GM12878 (cell line): Measurements from ENCODE around the gene TRIM71. TPM values are rescaled to one million over a fixed set of nuclear protein-coding genes. Genes with fewer than 3 reads are reported as not detected.

Source experiments
- ATAC-seq: fragments of 200-7000 bp; cut with Tn5 transposase; 3 replicates; pipeline ENCODE4 v1.9.1; 2020; ENCODE audit warnings: mild to moderate bottlenecking, moderate library complexity
- BruUV-seq: library from RNA; stranded (reverse); fragments of 400-500 nt; replicated peaks from 2 replicates; lab custom pipeline; 2021; lab: Mats Ljungman, UMichigan
- CTCF ChIA-PET: fragments of 300-600 bp; sonication (Branson Sonifier 250); formaldehyde crosslinking; extraction: SDS; loops from one replicate; lab custom pipeline; 2021; ENCODE audit warnings: inconsistent platforms; lab: Yijun Ruan, JAX
- POLR2A ChIA-PET: fragments of 350-600 bp; formaldehyde crosslinking; extraction: SDS; loops from one replicate; lab custom pipeline; 2021; ENCODE audit warnings: inconsistent platforms; lab: Charles Lee
- RAD21 ChIA-PET: fragments of 300-600 bp; sonication (Branson Sonifier 250); formaldehyde crosslinking; loops from one replicate; lab custom pipeline; 2023; ENCODE audit warnings: antibody characterized with exemption; ENCODE audit not compliant: unreplicated experiment; lab: Charles Lee
- SMC1A ChIA-PET: fragments of 300-600 bp; sonication (Branson Sonifier 250); formaldehyde crosslinking; loops from one replicate; lab custom pipeline; 2023; ENCODE audit not compliant: unreplicated experiment, uncharacterized antibody; lab: Charles Lee
- DNase-seq: peaks from one replicate; pipeline ENCODE4 v3.0.0-alpha.2; 2011; ENCODE audit warnings: low read depth, low spot score
- FAIRE-seq: peaks from 3 replicates; lab custom pipeline; 2011; peaks lifted over from hg19 to GRCh38; lab: Jason Lieb, UNC
- H2AFZ ChIP-seq: 2 replicates; pipeline ENCODE4 v1.6.0; 2011; ENCODE audit warnings: low read depth, low read length, control low read depth; ENCODE audit not compliant: control insufficient read depth
- H3K27ac ChIP-seq: 2 replicates; pipeline ENCODE4 v1.5.1; 2011; ENCODE audit warnings: control low read depth; ENCODE audit not compliant: control insufficient read depth, insufficient read depth
- H3K27me3 ChIP-seq, 2 experiments: replicated peaks in 1 of 2; 2 replicates each; pipeline versions ENCODE4 v1.6.0 to v1.6.1; 2011; ENCODE audit warnings: low read length in 1 of 2; ENCODE audit not compliant: control insufficient read depth in 2 of 2, insufficient read depth in 2 of 2
- H3K36me3 ChIP-seq, 2 experiments: 2 replicates each; pipeline ENCODE4 v1.5.1; 2011; ENCODE audit warnings: low read length in 1 of 2; ENCODE audit not compliant: control insufficient read depth in 2 of 2, insufficient read depth in 2 of 2
- H3K4me1 ChIP-seq: 2 replicates; pipeline ENCODE4 v1.6.1; 2011; ENCODE audit warnings: mild to moderate bottlenecking, low read length, moderate library complexity, mixed read lengths; ENCODE audit not compliant: control insufficient read depth, insufficient read depth
- H3K4me2 ChIP-seq: 2 replicates; pipeline ENCODE4 v1.6.0; 2011; ENCODE audit warnings: control low read depth; ENCODE audit not compliant: control insufficient read depth, insufficient read depth
- H3K4me3 ChIP-seq: fragments of 200-600 bp; sonication (generic); 2 replicates; pipeline ENCODE4 v1.5.1; 2016
- H3K79me2 ChIP-seq: 2 replicates; pipeline ENCODE4 v1.6.0; 2011; ENCODE audit warnings: low read length; ENCODE audit not compliant: control insufficient read depth, insufficient read depth
- H3K9ac ChIP-seq: 2 replicates; pipeline ENCODE4 v1.8.0; 2011; ENCODE audit warnings: low read length, control low read depth, mixed read lengths; ENCODE audit not compliant: control insufficient read depth, insufficient read depth
- H3K9me3 ChIP-seq: replicated peaks from 3 replicates; pipeline ENCODE4 v1.5.1; 2011; ENCODE audit warnings: mild to moderate bottlenecking, low read length; ENCODE audit not compliant: control insufficient read depth, insufficient read depth
- H4K20me1 ChIP-seq: 2 replicates; pipeline ENCODE4 v1.6.0; 2011; ENCODE audit not compliant: control insufficient read depth, insufficient read depth
- CBX5 ChIP-seq: sonication (generic); IDR thresholded peaks from 2 replicates; pipeline ENCODE4 v1.6.1; 2016; ENCODE audit warnings: low read depth, moderate library complexity, mild to moderate bottlenecking, inconsistent platforms
- CREB1 ChIP-seq: IDR thresholded peaks from 2 replicates; pipeline ENCODE4 v1.6.1; 2012; ENCODE audit warnings: low read depth, mild to moderate bottlenecking, inconsistent platforms
- GATAD2B ChIP-seq: fragments of 450-650 bp; conservative IDR thresholded peaks from 2 replicates; pipeline ENCODE4 v1.6.1; 2017; ENCODE audit warnings: low read depth, mild to moderate bottlenecking, moderate library complexity
- IKZF1 ChIP-seq: fragments of 450-650 bp; conservative IDR thresholded peaks from 2 replicates; pipeline ENCODE4 v1.6.1; 2017; ENCODE audit warnings: antibody characterized with exemption, mild to moderate bottlenecking
- IRF3 ChIP-seq: fragments of 450-650 bp; IDR thresholded peaks from 2 replicates; pipeline ENCODE4 v1.6.1; 2014; ENCODE audit warnings: mild to moderate bottlenecking
- NFIC ChIP-seq: IDR thresholded peaks from 2 replicates; pipeline ENCODE4 v1.6.1; 2012; ENCODE audit warnings: low read depth, mild to moderate bottlenecking, inconsistent platforms, low read length, moderate library complexity
- NR2C2 ChIP-seq: IDR thresholded peaks from 2 replicates; pipeline ENCODE4 v1.6.1; 2011; ENCODE audit warnings: borderline replicate concordance, low read depth; ENCODE audit not compliant: control insufficient read depth, insufficient read length
- PKNOX1 ChIP-seq: fragments of 450-650 bp; IDR thresholded peaks from 2 replicates; pipeline ENCODE4 v1.6.1; 2016; ENCODE audit warnings: mild to moderate bottlenecking
- PML ChIP-seq: IDR thresholded peaks from 2 replicates; pipeline ENCODE4 v1.6.1; 2012; ENCODE audit warnings: low read length, inconsistent platforms
- POLR2AphosphoS5 ChIP-seq: IDR thresholded peaks from 2 replicates; pipeline ENCODE4 v1.6.1; 2011; ENCODE audit warnings: mild to moderate bottlenecking, low read length, inconsistent platforms
- RAD51 ChIP-seq: fragments of 450-650 bp; IDR thresholded peaks from 2 replicates; pipeline ENCODE4 v1.6.1; 2016; ENCODE audit warnings: moderate library complexity, mild to moderate bottlenecking, inconsistent platforms
- USF2 ChIP-seq: IDR thresholded peaks from 2 replicates; pipeline ENCODE4 v1.6.1; 2011; ENCODE audit warnings: low read depth, low read length, improper control_type of control experiment, borderline replicate concordance
- ZBTB4 ChIP-seq: fragments of 450-650 bp; formaldehyde crosslinking; IDR thresholded peaks from 2 replicates; pipeline ENCODE4 v1.4.0; 2022; ENCODE audit warnings: mild to moderate bottlenecking, moderate library complexity
- WGBS: methylation state at CpG from one replicate; pipeline ENCODE4 v1.1.6; 2016; ENCODE audit warnings: low lambda C conversion rate; ENCODE audit not compliant: insufficient replicate concordance, insufficient coverage; ENCODE audit errors: missing lambda C conversion rate; 5-methylcytosine and 5-hydroxymethylcytosine counted together
- in situ Hi-C: fragments of 300-500 bp; cut with MboI; formaldehyde crosslinking; loops from 9 replicates; pipeline ENCODE4 v1.14.3; 2018; ENCODE audit warnings: mixed read lengths
- intact Hi-C: fragments of 100-400 bp; cut with micrococcal nuclease; formaldehyde crosslinking; loops from one replicate; pipeline ENCODE4 v1.14.2; 2022; ENCODE audit not compliant: unreplicated experiment
- polyA plus RNA-seq, 11 experiments: library from polyadenylated mRNA; depleted of rRNA in 4 of 11; unstranded in 6 of 11; stranded (reverse) in 5 of 11; fragments of >200 nt; fragmentation: Nextera tagmentation in 4 of 11; fragmentation: Illumina TruSeq in 1 of 11; extraction: Ambion mirVana in 4 of 11; extraction: Trizol in 1 of 11; gene quantifications; 1 replicate in 1 of 11; 2 replicates in 10 of 11; pipeline versions ENCODE4 v1.2.1 to v1.2.3, GENCODE V29; 2011 to 2016; ENCODE audit warnings: inconsistent platforms in 2 of 11, missing spikeins in 2 of 11, low read depth in 1 of 11
- total RNA-seq, 4 experiments: library from RNA; depleted of rRNA in 3 of 4; stranded (reverse); fragments of >200 nt in 3 of 4; fragmentation: Illumina TruSeq in 1 of 4; extraction: Trizol in 1 of 4; gene quantifications; 2 replicates each; pipeline versions ENCODE4 v1.2.1 to v1.2.3, GENCODE V29; 2013 to 2021

The TRIM71 gene
- total and polyA plus RNA-seq, 10 of the 15 experiments (the other 5 are each of a cell fraction or from before 2014, with no cell fraction given) = 0.02 to 1.8 (median 0.16) TPM

- WGBS = 64% methylated on average over 5 of the region's 5 CpGs
- BruUV-seq = no TSS peak
- FAIRE-seq = no peak
- in situ Hi-C loops (no loop called here), intact Hi-C loops (no loop called here)
- ChIA-PET CTCF (no interaction called here), RAD21 (no interaction called here), SMC1A (no interaction called here), POLR2A (no interaction called here)
- no peak overlapping the region for H3K9ac ChIP-seq
- H3K4me2 ChIP-seq = no peak overlapping the region
- H3K27me3 ChIP-seq = no peaks in the 10 kb centered on the region; a peak in 1 of 4 replicates
- no peaks in the 10 kb centered on the region for H3K36me3 ChIP-seq
- H2AFZ ChIP-seq = no peak overlapping the region
- ATAC-seq = no peak
- no peaks in the 10 kb centered on the region for H3K4me1 ChIP-seq
- H3K9me3 ChIP-seq = no peaks in the 10 kb centered on the region
- no peaks in the 10 kb centered on the region for H3K79me2 ChIP-seq
- no peak for DNase-seq
- H3K27ac ChIP-seq = no peak overlapping the region
- no peaks in the 10 kb centered on the region for H4K20me1 ChIP-seq
- no peak overlapping the region for H3K4me3 ChIP-seq
- no peak for TF ChIP-seq NFIC
- no peak for TF ChIP-seq NR2C2
- TF ChIP-seq POLR2AphosphoS5 = no peak
- no peak for TF ChIP-seq PKNOX1
- TF ChIP-seq GATAD2B = no peak
- TF ChIP-seq CBX5 = no peak
- TF ChIP-seq IKZF1 = no peak
- no peak for TF ChIP-seq CREB1
- no peak for TF ChIP-seq PML
- no peak for TF ChIP-seq RAD51
- no peak for TF ChIP-seq ZBTB4
- TF ChIP-seq USF2 = no peak
- no peak for TF ChIP-seq IRF3
These were observed 48.7 kb downstream of the TRIM71 start for GRCh38 chr3:32866533-32866932.
